Measurements from ENCODE around the gene PIP5K1B.
A peak's percentile ranks its signal among the peaks of the same experiment; 100 is the strongest.

Gene PIP5K1B

GRCh38 chr9:68904454-68904853 lies 199.4 kb downstream of the PIP5K1B start:
- FAIRE-seq (no peak), DNase-seq (ENCODE audit: insufficient read length, low spot score) (no peak)
- TF ChIP-seq POLR2A (IDR thresholded peaks at IDR 0.05; ENCODE audit: low read depth, low read length): no peak

DNA sequence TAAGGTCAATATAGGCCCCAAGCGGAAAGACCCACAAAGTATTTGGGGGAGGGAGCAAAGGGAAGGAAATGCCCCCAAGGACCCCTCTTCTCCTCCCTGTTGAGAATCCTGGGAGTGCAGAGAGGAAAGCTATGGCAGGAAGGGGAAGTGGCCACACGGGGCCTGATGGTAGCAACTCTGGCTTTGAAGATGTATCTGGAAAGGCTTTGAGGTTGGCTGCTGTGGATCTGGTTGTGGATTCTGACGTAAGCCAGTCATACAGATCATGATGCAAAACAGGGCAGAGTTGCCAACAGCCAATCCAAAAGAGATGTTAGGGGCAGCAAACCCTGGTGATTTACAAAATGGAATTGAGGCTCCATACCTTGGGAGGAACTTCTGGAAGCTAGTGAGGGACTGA lies 200.1 kb downstream of the PIP5K1B start:
- no peak for DNase-seq (ENCODE audit: insufficient read length, low spot score)
- FAIRE-seq: no peak
- TF ChIP-seq POLR2A (IDR thresholded peaks at IDR 0.05; ENCODE audit: low read depth, low read length): no peak

DNA sequence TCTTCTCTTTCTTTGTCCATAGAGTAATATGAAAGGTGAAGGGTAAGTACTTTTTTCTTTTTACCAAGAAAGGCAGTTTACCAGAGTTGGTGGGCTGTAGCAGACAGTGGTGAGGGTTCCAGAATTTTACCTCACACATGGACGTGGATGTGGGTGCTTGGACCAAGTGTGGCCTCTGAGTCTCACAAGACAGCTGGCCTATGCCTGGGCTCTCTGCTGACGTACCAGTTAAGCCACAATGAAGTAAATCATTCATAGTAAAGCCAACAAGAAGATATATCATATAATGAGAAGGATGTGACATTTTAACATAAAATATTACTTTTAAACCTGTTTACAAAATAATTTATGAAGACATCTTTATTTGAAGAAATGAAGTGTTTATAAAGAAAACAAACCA lies 202.9 kb downstream of the PIP5K1B start:
- no peak for DNase-seq (ENCODE audit: insufficient read length, low spot score)
- TF ChIP-seq POLR2A (IDR thresholded peaks at IDR 0.05; ENCODE audit: low read depth, low read length): no peak
- FAIRE-seq: no peak

DNA sequence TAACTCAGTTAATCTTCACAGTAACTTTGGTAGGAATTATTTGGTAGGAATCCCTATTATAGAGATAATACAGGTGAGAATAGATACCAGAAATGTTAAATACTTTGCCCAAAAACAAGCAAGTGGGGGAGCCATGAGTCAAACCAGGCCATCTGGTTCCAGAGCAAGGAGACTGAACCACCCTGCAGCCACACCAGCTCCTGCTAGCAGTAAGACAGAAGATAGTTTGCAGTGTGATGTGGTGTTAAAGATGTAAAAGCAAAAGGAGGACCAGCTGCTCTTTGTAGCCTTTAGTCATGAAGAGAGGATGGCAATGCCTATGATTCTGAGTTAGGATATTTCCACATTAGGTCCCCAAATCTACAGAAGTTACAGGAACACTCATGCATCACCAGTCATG lies 207.5 kb downstream of the PIP5K1B start:
- DNase-seq (ENCODE audit: insufficient read length, low spot score): no peak
- no peak for FAIRE-seq
- TF ChIP-seq POLR2A (IDR thresholded peaks at IDR 0.05; ENCODE audit: low read depth, low read length): no peak

DNA sequence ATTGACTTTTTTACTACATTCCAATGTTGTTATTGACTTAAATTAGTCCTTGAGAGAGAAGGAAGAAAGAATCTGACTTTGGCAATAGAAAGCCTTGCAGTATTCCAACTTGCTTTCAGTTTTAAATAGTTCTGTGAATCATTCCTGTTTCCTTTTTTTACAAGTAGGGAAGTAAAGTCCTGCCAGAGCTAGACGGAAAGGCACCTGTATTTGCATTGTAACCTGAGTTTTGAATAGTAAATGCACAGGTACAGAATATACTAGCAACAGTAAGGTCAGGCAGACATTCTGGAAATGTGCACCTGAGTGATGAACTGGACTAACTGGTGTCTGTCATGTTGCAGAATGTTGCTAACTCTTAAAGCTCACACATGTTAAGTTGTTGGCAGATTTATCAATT lies 208.0 kb downstream of the PIP5K1B start:
- TF ChIP-seq POLR2A (IDR thresholded peaks at IDR 0.05; ENCODE audit: low read depth, low read length): no peak
- FAIRE-seq (no peak), DNase-seq (ENCODE audit: insufficient read length, low spot score) (no peak)

DNA sequence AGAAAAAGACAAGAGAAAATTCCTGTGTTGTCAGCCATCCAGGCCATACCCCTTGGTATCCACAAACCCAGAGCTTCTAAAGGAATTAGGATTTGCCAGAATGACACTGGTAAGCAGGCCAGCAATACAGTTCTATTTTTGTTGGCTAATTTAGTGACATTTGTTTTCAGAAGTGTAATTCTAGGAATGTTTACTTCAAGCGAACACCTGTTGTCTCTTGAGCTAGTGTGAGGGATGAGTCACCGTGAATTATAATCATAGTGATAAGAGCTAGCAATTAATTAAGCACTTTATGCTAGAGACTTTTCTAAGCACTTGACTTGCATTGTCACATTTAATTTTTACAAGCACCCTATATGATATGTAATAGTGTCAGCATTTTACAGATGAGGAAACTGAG lies 209.7 kb downstream of the PIP5K1B start:
- TF ChIP-seq POLR2A (IDR thresholded peaks at IDR 0.05; ENCODE audit: low read depth, low read length): no peak
- no peak for DNase-seq (ENCODE audit: insufficient read length, low spot score)
- FAIRE-seq: no peak

DNA sequence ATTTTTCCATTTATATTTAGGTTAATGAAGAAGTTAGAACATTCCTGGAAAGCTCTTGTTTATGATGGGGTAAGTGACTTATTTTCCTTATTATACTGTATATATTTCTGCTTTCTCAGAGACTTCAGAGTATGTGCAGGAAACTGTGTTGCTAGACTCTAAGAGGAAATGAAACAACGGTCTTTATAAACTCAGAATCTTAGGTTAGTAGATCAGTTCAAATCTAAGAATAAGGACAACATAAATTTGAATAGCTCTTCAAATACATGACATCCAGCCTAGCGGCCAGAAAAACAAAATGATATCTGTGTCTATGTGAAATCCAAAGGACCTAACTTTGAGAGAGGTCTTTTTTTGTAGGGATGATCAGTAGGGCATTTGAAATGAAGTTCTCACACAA lies 214.6 kb downstream of the PIP5K1B start:
- no peak for FAIRE-seq
- DNase-seq (ENCODE audit: insufficient read length, low spot score): no peak
- no peak for TF ChIP-seq POLR2A (IDR thresholded peaks at IDR 0.05; ENCODE audit: low read depth, low read length)

DNA sequence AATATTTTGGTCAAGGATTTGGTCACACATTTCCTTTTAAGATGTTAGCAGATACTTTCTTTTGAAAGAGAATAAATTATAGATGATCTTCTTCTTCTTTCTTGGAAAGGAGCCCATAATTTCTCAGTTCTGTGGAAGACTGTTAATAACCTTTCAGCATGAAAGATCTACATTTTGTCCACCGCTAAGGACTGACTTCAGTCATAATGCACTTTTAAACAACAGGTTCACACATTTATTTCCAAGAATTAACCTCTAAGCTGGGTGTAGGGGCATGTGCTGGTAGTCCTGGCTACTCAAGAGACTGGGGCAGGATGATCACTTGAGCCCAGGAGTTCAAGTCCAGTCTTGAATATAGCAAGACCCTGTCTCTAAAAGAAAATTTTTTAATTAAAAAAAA lies 215.9 kb downstream of the PIP5K1B start:
- DNase-seq (ENCODE audit: insufficient read length, low spot score) (no peak), FAIRE-seq (no peak)
- TF ChIP-seq POLR2A (IDR thresholded peaks at IDR 0.05; ENCODE audit: low read depth, low read length): no peak

GRCh38 chr9:68923480-68923879 lies 218.4 kb downstream of the PIP5K1B start:
- FAIRE-seq (no peak), DNase-seq (ENCODE audit: insufficient read length, low spot score) (no peak)
- no peak for TF ChIP-seq POLR2A (IDR thresholded peaks at IDR 0.05; ENCODE audit: low read depth, low read length)

- FAIRE-seq (no peak), DNase-seq (ENCODE audit: insufficient read length, low spot score) (no peak)
- TF ChIP-seq POLR2A (IDR thresholded peaks at IDR 0.05; ENCODE audit: low read depth, low read length): no peak
Measured at GRCh38 chr9:68925175-68925574, 220.1 kb downstream of the PIP5K1B start.

DNA sequence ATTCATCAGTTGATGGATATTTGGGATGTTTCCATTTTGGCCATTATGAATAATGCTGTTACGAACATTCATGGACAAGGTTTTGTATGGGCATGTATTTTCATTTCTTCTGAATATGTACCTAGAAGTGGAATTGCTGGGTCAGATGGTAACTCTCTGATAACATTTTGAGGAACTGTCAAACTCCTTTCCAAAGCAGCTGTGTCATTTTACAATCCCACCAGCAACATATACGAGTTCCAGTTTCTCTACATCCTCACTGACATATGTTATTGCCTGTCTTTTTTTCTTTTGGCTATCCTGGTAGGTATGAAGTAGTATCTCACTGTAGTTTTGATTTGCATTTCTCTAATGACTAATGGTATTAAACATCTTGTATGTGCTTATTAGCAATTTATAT lies 222.1 kb downstream of the PIP5K1B start:
- no peak for TF ChIP-seq POLR2A (IDR thresholded peaks at IDR 0.05; ENCODE audit: low read depth, low read length)
- no peak for FAIRE-seq

DNA sequence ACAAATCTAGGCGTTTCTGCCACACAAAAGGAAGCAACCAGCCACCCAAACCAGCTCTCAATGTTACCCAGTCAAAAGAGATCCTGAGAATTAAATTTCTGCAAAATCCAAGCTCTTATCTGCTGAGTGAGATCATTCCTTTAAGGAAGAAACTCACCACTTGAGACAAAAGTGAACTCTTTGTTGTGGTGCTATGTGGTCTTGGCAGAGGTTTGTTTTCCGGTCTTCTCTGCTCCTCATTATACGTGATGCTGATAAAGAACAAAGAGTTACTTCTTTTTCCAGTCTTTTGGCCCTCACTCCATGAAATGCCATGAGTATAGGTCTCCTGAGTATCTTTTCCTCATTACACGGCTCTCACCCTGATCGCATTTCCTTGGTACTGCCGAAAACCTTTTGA lies 226.8 kb downstream of the PIP5K1B start:
- no peak for DNase-seq (ENCODE audit: insufficient read length, low spot score)

More for the DNA sequence above, 222.1 kb downstream of the PIP5K1B start:
- DNase-seq (ENCODE audit: insufficient read length, low spot score): no peak

GRCh38 chr9:68932458-68932857 lies 227.4 kb downstream of the PIP5K1B start:
- no peak for DNase-seq (ENCODE audit: insufficient read length, low spot score)
- no peak for FAIRE-seq
- TF ChIP-seq POLR2A (IDR thresholded peaks at IDR 0.05; ENCODE audit: low read depth, low read length): no peak

More for the DNA sequence above, 226.8 kb downstream of the PIP5K1B start:
- FAIRE-seq: no peak
- TF ChIP-seq POLR2A (IDR thresholded peaks at IDR 0.05; ENCODE audit: low read depth, low read length): no peak

GRCh38 chr9:68933434-68934328 lies 228.6 kb downstream of the PIP5K1B start:
- DNase-seq (ENCODE audit: insufficient read length, low spot score): no peak
- peak; percentile 70 for FAIRE-seq
- no peak for TF ChIP-seq POLR2A (IDR thresholded peaks at IDR 0.05; ENCODE audit: low read depth, low read length)

DNA sequence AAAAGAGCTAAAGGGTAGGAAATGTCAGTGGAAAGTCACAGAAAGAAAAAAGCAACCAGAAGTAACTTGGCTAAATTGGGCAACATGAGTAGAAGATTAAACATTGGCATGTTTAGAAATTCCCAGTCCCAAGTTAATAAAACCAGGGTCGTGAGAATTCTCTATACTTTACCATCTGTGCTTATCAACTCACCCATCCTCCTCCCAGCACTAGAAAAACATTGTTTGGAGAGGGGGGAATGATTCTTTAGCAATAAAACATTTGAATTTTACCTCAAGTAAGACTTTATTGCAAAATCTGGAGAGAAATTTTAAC lies 229.2 kb downstream of the PIP5K1B start:
- TF ChIP-seq POLR2A (IDR thresholded peaks at IDR 0.05; ENCODE audit: low read depth, low read length): no peak
- FAIRE-seq: no peak
- DNase-seq (ENCODE audit: insufficient read length, low spot score): no peak

Data from H54 (cell line).